GM19452 (cell line): ENCODE results near the gene NAALADL2.

Experiments used
- ATAC-seq: cut with Tn5 transposase; IDR thresholded peaks from one replicate; pipeline ENCODE4 v1.9.1; 2021; ENCODE audit not compliant: unreplicated experiment

NAALADL2 gene

GRCh38 chr3:175193815-175194518 lies 334.8 kb downstream of the NAALADL2 start:
- no peak for ATAC-seq

GRCh38 chr3:175198991-175199783 lies 340.1 kb downstream of the NAALADL2 start:
- no peak for ATAC-seq

- ATAC-seq, result no peak
Observed at GRCh38 chr3:175199961-175200360, 340.8 kb downstream of the NAALADL2 start.

GRCh38 chr3:175200391-175201095 lies 341.4 kb downstream of the NAALADL2 start:
- no peak for ATAC-seq

GRCh38 chr3:175207361-175207760 lies 348.2 kb downstream of the NAALADL2 start:
- ATAC-seq, result no peak

- ATAC-seq, result no peak
Observed at GRCh38 chr3:175208326-175208725, 349.2 kb downstream of the NAALADL2 start.

GRCh38 chr3:175211466-175211865 lies 352.3 kb downstream of the NAALADL2 start:
- ATAC-seq, result no peak

- no peak for ATAC-seq
Observed at GRCh38 chr3:175212896-175213295, 353.8 kb downstream of the NAALADL2 start.

GRCh38 chr3:175214216-175214615 lies 355.1 kb downstream of the NAALADL2 start:
- ATAC-seq, result no peak

- no peak for ATAC-seq
Observed at GRCh38 chr3:175215833-175216232, 356.7 kb downstream of the NAALADL2 start.

- no peak for ATAC-seq
Observed at GRCh38 chr3:175222356-175222755, 363.2 kb downstream of the NAALADL2 start.

- ATAC-seq, result no peak
Observed at GRCh38 chr3:175224051-175224450, 364.9 kb downstream of the NAALADL2 start.

GRCh38 chr3:175226444-175226843 lies 367.3 kb downstream of the NAALADL2 start:
- ATAC-seq, result no peak

- ATAC-seq, result no peak
Observed at GRCh38 chr3:175227126-175227525, 368.0 kb downstream of the NAALADL2 start.

GRCh38 chr3:175233957-175234940 lies 375.1 kb downstream of the NAALADL2 start:
- no peak for ATAC-seq

GRCh38 chr3:175238801-175239200 lies 379.7 kb downstream of the NAALADL2 start:
- no peak for ATAC-seq

- no peak for ATAC-seq
Observed at GRCh38 chr3:175240921-175241320, 381.8 kb downstream of the NAALADL2 start.

- ATAC-seq, result no peak
Observed at GRCh38 chr3:175242243-175242642, 383.1 kb downstream of the NAALADL2 start.

- no peak for ATAC-seq
Observed at GRCh38 chr3:175246234-175246633, 387.1 kb downstream of the NAALADL2 start.

- no peak for ATAC-seq
Observed at GRCh38 chr3:175246766-175247165, 387.6 kb downstream of the NAALADL2 start.

- no peak for ATAC-seq
Observed at GRCh38 chr3:175247629-175248028, 388.5 kb downstream of the NAALADL2 start.
